Lower lobe of right lung (tissue), 2 donors: ENCODE measurements around the gene PKM. TPM values are rescaled to one million over a fixed set of nuclear protein-coding genes. Genes with fewer than 3 reads are reported as not detected.

ENCODE experiments used
- ATAC-seq, 2 donors: fragments of 200-7000 bp; cut with Tn5 transposase; one replicate each; pipeline ENCODE4 v1.9.1; 2020 to 2022; ENCODE audit warnings: mild to moderate bottlenecking in 2 of 2, moderate library complexity in 2 of 2
- DNase-seq: peaks from one replicate; pipeline ENCODE4 v3.0.0-alpha.2; 2020
- H3K27ac ChIP-seq: fragments of 200-600 bp; one replicate; pipeline ENCODE4 v1.8.0; 2022
- H3K27me3 ChIP-seq: fragments of 200-600 bp; one replicate; pipeline ENCODE4 v1.8.0; 2022; ENCODE audit warnings: low read depth
- H3K36me3 ChIP-seq: fragments of 200-600 bp; one replicate; pipeline ENCODE4 v1.8.0; 2022; ENCODE audit warnings: mild to moderate bottlenecking
- H3K4me1 ChIP-seq: fragments of 200-600 bp; one replicate; pipeline ENCODE4 v1.8.0; 2022
- H3K4me3 ChIP-seq: fragments of 200-600 bp; one replicate; pipeline ENCODE4 v1.8.0; 2022; ENCODE audit warnings: mild to moderate bottlenecking
- H3K9me3 ChIP-seq: fragments of 200-600 bp; one replicate; pipeline ENCODE4 v1.8.0; 2022
- CTCF ChIP-seq: fragments of 200-600 bp; IDR thresholded peaks from one replicate; pipeline ENCODE4 v1.8.0; 2022; ENCODE audit warnings: antibody characterized with exemption, mild to moderate bottlenecking
- intact Hi-C: fragments of 100-400 bp; cut with DNase I; formaldehyde crosslinking; loops from one replicate; pipeline ENCODE4 v1.11.0; 2022
- total RNA-seq: library from RNA; stranded (reverse); fragmentation: NEBNext Ultra II Directional; extraction: Animal tissue kit (Norgen Biotek cat#: 25700); gene quantifications from one replicate; pipeline ENCODE4 v1.2.1, GENCODE V29; 2021
- donor health status: DM: no; HTN: yes; CAD: no; lungs with severe emphysema.

The PKM gene
- total RNA-seq, 1 donor from 2014 or later: 443 TPM

GRCh38 chr15:72205896-72206676 lies 24.9 kb downstream of the PKM start:
- Histone ChIP-seq H3K36me3 (peaks cover 100% of the 10 kb centered on the region), H3K9me3 (no peaks in the 10 kb centered on the region), H3K27ac (no peak overlapping the region), H3K27me3 (no peaks in the 10 kb centered on the region), H3K4me3 (no peak overlapping the region), H3K4me1 (peaks cover 12% of the 10 kb centered on the region)
- intact Hi-C loops: no loop called here
- TF ChIP-seq CTCF: no peak
- DNase-seq: no peak
- ATAC-seq: no peak

- H3K36me3 ChIP-seq: peaks cover 100% of the 10 kb centered on the region
- intact Hi-C loops: no loop called here
Observed at GRCh38 chr15:72205273-72205672, 25.7 kb downstream of the PKM start.

GRCh38 chr15:72203507-72203837 lies 27.5 kb downstream of the PKM start:
- peaks cover 98% of the 10 kb centered on the region for H3K36me3 ChIP-seq
- peak in 1 of 2 donors; percentile 51 for ATAC-seq
- no peaks in the 10 kb centered on the region for H3K9me3 ChIP-seq
- DNase-seq: peak; percentile 48
- H3K4me1 ChIP-seq: peaks cover 21% of the 10 kb centered on the region
- TF ChIP-seq CTCF: no peak
- H3K27me3 ChIP-seq: no peaks in the 10 kb centered on the region
- no peak overlapping the region for H3K27ac ChIP-seq
- intact Hi-C loops: no loop called here
- no peak overlapping the region for H3K4me3 ChIP-seq

More at GRCh38 chr15:72205273-72205672, 25.7 kb downstream of the PKM start:
- Histone ChIP-seq H3K27me3 (no peaks in the 10 kb centered on the region), H3K4me3 (no peak overlapping the region), H3K9me3 (no peaks in the 10 kb centered on the region), H3K27ac (no peak overlapping the region), H3K4me1 (peaks cover 12% of the 10 kb centered on the region)
- DNase-seq: no peak
- ATAC-seq: no peak
- TF ChIP-seq CTCF: no peak

- peaks cover 26% of the 10 kb centered on the region for H3K4me1 ChIP-seq
- peaks cover 93% of the 10 kb centered on the region for H3K36me3 ChIP-seq
- no peak for TF ChIP-seq CTCF
- no peak overlapping the region for H3K27ac ChIP-seq
- no peak for DNase-seq
- H3K27me3 ChIP-seq: no peaks in the 10 kb centered on the region
- no peaks in the 10 kb centered on the region for H3K9me3 ChIP-seq
- ATAC-seq: no peak
- no peak overlapping the region for H3K4me3 ChIP-seq
- intact Hi-C loops: no loop called here
Observed at GRCh38 chr15:72202801-72203506, 28.0 kb downstream of the PKM start.

GRCh38 chr15:72202302-72202701 lies 28.7 kb downstream of the PKM start:
- Histone ChIP-seq H3K27me3 (peaks cover 1% of the 10 kb centered on the region), H3K4me3 (no peak overlapping the region), H3K27ac (no peak overlapping the region), H3K36me3 (peaks cover 86% of the 10 kb centered on the region), H3K4me1 (peaks cover 29% of the 10 kb centered on the region), H3K9me3 (no peaks in the 10 kb centered on the region)
- TF ChIP-seq CTCF: no peak
- DNase-seq (no peak), ATAC-seq (no peak)
- intact Hi-C loops: no loop called here
